ENCODE results near the gene LCN6.

The LCN6 gene

DNA sequence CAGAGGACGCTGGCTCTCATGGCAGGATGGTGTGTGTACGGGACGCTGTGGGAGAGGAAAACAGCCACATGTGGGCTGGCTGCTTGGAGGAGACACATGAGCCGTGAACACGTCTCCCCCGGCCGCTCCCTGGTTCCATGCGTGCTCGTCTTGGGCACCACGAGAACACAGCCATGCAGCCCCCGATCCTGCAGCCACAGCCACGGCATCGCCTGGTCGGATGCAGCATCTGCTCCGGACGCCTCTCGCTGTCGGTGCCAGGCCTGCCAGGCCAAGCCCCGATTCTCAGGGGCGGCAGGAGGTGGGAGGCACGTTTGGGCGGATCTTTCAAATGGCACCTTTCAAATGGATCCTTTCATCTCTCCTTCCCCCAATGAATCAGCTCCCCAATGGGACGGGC is 8.8 kb downstream of the LCN6 start:
- Histone ChIP-seq H3K9me3 (ENCODE audit: insufficient read depth, low read length) (no peaks in the 10 kb centered on the region), H3K9ac (ENCODE audit: low read length) (no peak overlapping the region), H3K9me2 (replicated peaks; ENCODE audit: insufficient read depth, low read length) (no peaks in the 10 kb centered on the region), H3K36me3 (ENCODE audit: low read length) (no peaks in the 10 kb centered on the region), H3K4me2 (ENCODE audit: low read depth, low read length, poor library complexity, severe bottlenecking) (no peak overlapping the region), H3K27ac (ENCODE audit: low read depth, low read length) (no peak overlapping the region), H3K27me3 (ENCODE audit: low read length) (no peaks in the 10 kb centered on the region; the same call in 1 of the 2 replicates), H3F3A (ENCODE audit: insufficient read depth) (no peaks in the 10 kb centered on the region), H3K79me2 (ENCODE audit: insufficient read depth, low read length) (no peaks in the 10 kb centered on the region), H2AFZ (ENCODE audit: low read depth, low read length, severe bottlenecking) (no peak overlapping the region), H4K20me1 (ENCODE audit: low read depth, low read length) (no peaks in the 10 kb centered on the region), H3K4me3 (ENCODE audit: insufficient read depth, low read length, poor library complexity, severe bottlenecking) (no peak overlapping the region)
- TF ChIP-seq EZH2phosphoT487 (conservative IDR thresholded peaks at IDR 0.05; ENCODE audit: low read length) = no peak
- TF ChIP-seq CTCF (IDR thresholded peaks at IDR 0.05; ENCODE audit: insufficient read depth, low read length, poor library complexity, severe bottlenecking) = no peak

DNA sequence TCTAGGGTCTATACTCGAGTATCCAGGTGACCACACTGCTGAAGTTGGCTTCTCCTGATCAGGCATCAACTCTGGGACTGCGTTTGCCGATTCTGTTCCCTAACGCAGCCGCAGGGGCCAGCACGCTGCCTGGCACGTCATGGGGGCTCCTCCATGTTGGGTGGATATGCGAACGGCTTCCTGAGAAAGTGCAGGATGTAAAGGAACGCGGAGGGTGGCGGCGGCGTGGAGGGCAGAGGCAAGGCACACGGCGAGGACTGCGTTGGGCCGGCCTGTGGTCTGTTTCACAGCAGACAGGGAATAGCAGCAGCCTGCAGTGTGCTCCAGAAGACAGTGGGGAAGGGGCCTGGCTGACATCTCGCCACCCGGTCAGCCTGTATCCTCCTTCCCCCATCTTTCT is 9.4 kb downstream of the LCN6 start:
- Histone ChIP-seq H3K4me2 (ENCODE audit: low read depth, low read length, poor library complexity, severe bottlenecking) (no peak overlapping the region), H3K9me3 (ENCODE audit: insufficient read depth, low read length) (no peaks in the 10 kb centered on the region), H2AFZ (ENCODE audit: low read depth, low read length, severe bottlenecking) (no peak overlapping the region), H3K9ac (ENCODE audit: low read length) (no peak overlapping the region), H3K9me2 (replicated peaks; ENCODE audit: insufficient read depth, low read length) (no peaks in the 10 kb centered on the region), H3K27ac (ENCODE audit: low read depth, low read length) (no peak overlapping the region), H3F3A (ENCODE audit: insufficient read depth) (no peaks in the 10 kb centered on the region), H3K79me2 (ENCODE audit: insufficient read depth, low read length) (no peaks in the 10 kb centered on the region), H3K36me3 (ENCODE audit: low read length) (no peaks in the 10 kb centered on the region), H4K20me1 (ENCODE audit: low read depth, low read length) (no peaks in the 10 kb centered on the region), H3K4me3 (ENCODE audit: insufficient read depth, low read length, poor library complexity, severe bottlenecking) (no peak overlapping the region), H3K27me3 (ENCODE audit: low read length) (no peaks in the 10 kb centered on the region; the same call in 1 of the 2 replicates)
- TF ChIP-seq CTCF (IDR thresholded peaks at IDR 0.05; ENCODE audit: insufficient read depth, low read length, poor library complexity, severe bottlenecking) (no peak), EZH2phosphoT487 (conservative IDR thresholded peaks at IDR 0.05; ENCODE audit: low read length) (no peak)

- Histone ChIP-seq H3F3A (ENCODE audit: insufficient read depth) (no peaks in the 10 kb centered on the region), H3K36me3 (ENCODE audit: low read length) (no peaks in the 10 kb centered on the region), H3K9me2 (replicated peaks; ENCODE audit: insufficient read depth, low read length) (no peaks in the 10 kb centered on the region), H4K20me1 (ENCODE audit: low read depth, low read length) (no peaks in the 10 kb centered on the region), H2AFZ (ENCODE audit: low read depth, low read length, severe bottlenecking) (no peak overlapping the region), H3K4me3 (ENCODE audit: insufficient read depth, low read length, poor library complexity, severe bottlenecking) (no peak overlapping the region), H3K9ac (ENCODE audit: low read length) (no peak overlapping the region), H3K4me2 (ENCODE audit: low read depth, low read length, poor library complexity, severe bottlenecking) (no peak overlapping the region), H3K9me3 (ENCODE audit: insufficient read depth, low read length) (no peaks in the 10 kb centered on the region), H3K27me3 (ENCODE audit: low read length) (no peaks in the 10 kb centered on the region), H3K27ac (ENCODE audit: low read depth, low read length) (no peak overlapping the region), H3K79me2 (ENCODE audit: insufficient read depth, low read length) (no peaks in the 10 kb centered on the region)
- TF ChIP-seq EZH2phosphoT487 (conservative IDR thresholded peaks at IDR 0.05; ENCODE audit: low read length) (no peak), CTCF (IDR thresholded peaks at IDR 0.05; ENCODE audit: insufficient read depth, low read length, poor library complexity, severe bottlenecking) (no peak)
Measured at GRCh38 chr9:136735812-136736480, 12.4 kb downstream of the LCN6 start.

All from SU-DHL-6 (cell line).